Activated B cell treated with CpG ODN at 0.5 μM for 24 hours (primary cell): ENCODE data around the gene SCN1B. TPM values are rescaled to one million over a fixed set of nuclear protein-coding genes. Genes with fewer than 3 reads are reported as not detected.

ENCODE experiments used
- ATAC-seq: fragments of 200-7000 bp; cut with Tn5 transposase; one replicate; pipeline ENCODE4 v1.10.0; 2021; ENCODE audit warnings: low read depth, mild to moderate bottlenecking, moderate library complexity
- CTCF ChIA-PET: fragments of 350-600 bp; sonication (Branson Sonifier 250); formaldehyde crosslinking; loops from one replicate; lab custom pipeline; 2021; ENCODE audit warnings: antibody characterized with exemption; lab: Charles Lee
- POLR2A ChIA-PET: fragments of 350-600 bp; sonication (Branson Sonifier 250); formaldehyde crosslinking; loops from one replicate; lab custom pipeline; 2021; ENCODE audit warnings: antibody characterized with exemption; lab: Charles Lee
- DNase-seq: peaks from one replicate; pipeline ENCODE4 v3.0.0; 2022
- H3K27ac Mint-ChIP-seq: one replicate; pipeline ENCODE4 v1.8.0; 2020; ENCODE audit warnings: mixed read lengths
- H3K27me3 Mint-ChIP-seq: one replicate; pipeline ENCODE4 v1.8.0; 2021; ENCODE audit warnings: mixed read lengths
- H3K36me3 Mint-ChIP-seq: one replicate; pipeline ENCODE4 v1.8.0; 2021; ENCODE audit warnings: low read depth, mixed read lengths
- H3K4me1 Mint-ChIP-seq: one replicate; pipeline ENCODE4 v1.8.0; 2021; ENCODE audit warnings: mixed read lengths
- H3K4me3 Mint-ChIP-seq: one replicate; pipeline ENCODE4 v1.8.0; 2020; ENCODE audit warnings: mild to moderate bottlenecking, mixed read lengths
- H3K9me3 Mint-ChIP-seq: one replicate; pipeline ENCODE4 v1.8.0; 2020; ENCODE audit warnings: mixed read lengths
- intact Hi-C: fragments of 100-400 bp; cut with micrococcal nuclease; formaldehyde crosslinking; loops from one replicate; pipeline ENCODE4 v1.15.1; 2024
- total RNA-seq: library from RNA; stranded (reverse); gene quantifications from 2 replicates; pipeline ENCODE4 v1.2.3, GENCODE V29; 2022
- TF ChIP-seq, protein P1 (sequence below): fragments of 200-600 bp; IDR thresholded peaks from one replicate; pipeline ENCODE4 v1.8.0; 2022; ENCODE audit warnings: antibody characterized with exemption, mild to moderate bottlenecking

The SCN1B gene
- total RNA-seq, 1 donor from 2014 or later, result 0.47 TPM

DNA sequence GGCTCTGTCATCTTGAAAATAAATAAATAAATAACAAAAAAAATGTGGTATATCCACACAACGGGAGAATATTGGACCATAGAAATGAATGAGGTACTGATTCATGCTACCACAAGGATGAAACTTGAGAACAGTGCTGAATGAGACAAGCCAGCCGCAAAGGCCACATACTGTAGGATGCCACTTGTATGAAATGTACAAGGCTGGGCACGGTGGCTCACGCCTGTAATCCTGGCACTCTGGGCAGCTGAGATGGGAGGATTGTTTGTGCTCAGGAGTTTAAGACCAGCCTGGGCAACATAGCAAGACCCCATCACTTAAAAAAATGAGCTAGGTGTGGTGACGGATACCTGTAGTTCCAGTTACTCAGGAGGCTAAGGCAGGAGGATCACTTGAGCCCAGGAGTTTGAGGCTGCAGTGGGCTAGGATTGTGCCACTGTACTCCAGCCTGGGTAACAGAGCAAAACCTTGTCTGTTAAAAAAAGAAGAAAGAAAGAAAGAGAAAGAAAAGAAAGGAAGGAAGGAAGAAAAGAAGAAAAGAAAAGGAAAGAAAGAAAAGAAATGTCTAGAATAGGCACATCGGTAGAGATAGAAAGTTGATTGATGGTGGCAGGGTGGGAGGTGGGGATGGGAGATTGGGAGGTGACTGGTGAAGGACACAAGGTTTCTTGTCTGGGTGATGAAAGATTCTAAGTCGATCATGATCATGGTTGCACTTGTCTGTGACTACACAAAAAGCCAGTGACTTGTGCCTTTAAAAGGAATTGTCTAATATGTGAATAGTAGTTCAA lies 31.5 kb downstream of the SCN1B start:
- intact Hi-C loops, result loop anchor here (10.0 kb wide), 2 partner anchors 283 to 403 kb away; partner anchors contain the start of gene FFAR1
- DNase-seq, result no peak
- peaks cover 2% of the 10 kb centered on the region for H3K4me1 Mint-ChIP-seq
- H3K36me3 Mint-ChIP-seq, result no peaks in the 10 kb centered on the region
- no peak overlapping the region for H3K4me3 Mint-ChIP-seq
- H3K27ac Mint-ChIP-seq, result no peak overlapping the region
- H3K27me3 Mint-ChIP-seq, result peaks cover 2% of the 10 kb centered on the region
- ATAC-seq, result no peak
- ChIA-PET POLR2A (no interaction called here), CTCF (no interaction called here)
- TF ChIP-seq, protein P1, sequence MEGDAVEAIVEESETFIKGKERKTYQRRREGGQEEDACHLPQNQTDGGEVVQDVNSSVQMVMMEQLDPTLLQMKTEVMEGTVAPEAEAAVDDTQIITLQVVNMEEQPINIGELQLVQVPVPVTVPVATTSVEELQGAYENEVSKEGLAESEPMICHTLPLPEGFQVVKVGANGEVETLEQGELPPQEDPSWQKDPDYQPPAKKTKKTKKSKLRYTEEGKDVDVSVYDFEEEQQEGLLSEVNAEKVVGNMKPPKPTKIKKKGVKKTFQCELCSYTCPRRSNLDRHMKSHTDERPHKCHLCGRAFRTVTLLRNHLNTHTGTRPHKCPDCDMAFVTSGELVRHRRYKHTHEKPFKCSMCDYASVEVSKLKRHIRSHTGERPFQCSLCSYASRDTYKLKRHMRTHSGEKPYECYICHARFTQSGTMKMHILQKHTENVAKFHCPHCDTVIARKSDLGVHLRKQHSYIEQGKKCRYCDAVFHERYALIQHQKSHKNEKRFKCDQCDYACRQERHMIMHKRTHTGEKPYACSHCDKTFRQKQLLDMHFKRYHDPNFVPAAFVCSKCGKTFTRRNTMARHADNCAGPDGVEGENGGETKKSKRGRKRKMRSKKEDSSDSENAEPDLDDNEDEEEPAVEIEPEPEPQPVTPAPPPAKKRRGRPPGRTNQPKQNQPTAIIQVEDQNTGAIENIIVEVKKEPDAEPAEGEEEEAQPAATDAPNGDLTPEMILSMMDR, result no peak
- no peaks in the 10 kb centered on the region for H3K9me3 Mint-ChIP-seq

- H3K9me3 Mint-ChIP-seq, result no peaks in the 10 kb centered on the region
- intact Hi-C loops, result loop anchor here (10.0 kb wide), 2 partner anchors 282 to 402 kb away; partner anchors contain the start of gene FFAR1
- DNase-seq, result no peak
- H3K4me1 Mint-ChIP-seq, result peaks cover 12% of the 10 kb centered on the region
- H3K27ac Mint-ChIP-seq, result no peak overlapping the region
- no peak for ATAC-seq
- CTCF ChIA-PET, result no interaction called here
- TF ChIP-seq, protein P1, result no peak
- no peak overlapping the region for H3K4me3 Mint-ChIP-seq
- POLR2A ChIA-PET, result no interaction called here
- H3K36me3 Mint-ChIP-seq, result no peaks in the 10 kb centered on the region
- H3K27me3 Mint-ChIP-seq, result peaks cover 2% of the 10 kb centered on the region
Observed at GRCh38 chr19:35062942-35063341, 32.7 kb downstream of the SCN1B start.

GRCh38 chr19:35063940-35064818 lies 33.9 kb downstream of the SCN1B start:
- no peak overlapping the region for H3K27ac Mint-ChIP-seq
- DNase-seq (no peak), ATAC-seq (no peak)
- H3K4me3 Mint-ChIP-seq, result no peak overlapping the region
- peaks cover 21% of the 10 kb centered on the region for H3K4me1 Mint-ChIP-seq
- TF ChIP-seq, protein P1, result no peak
- H3K36me3 Mint-ChIP-seq, result no peaks in the 10 kb centered on the region
- CTCF ChIA-PET, result interaction anchor here (1.2 kb wide), 2 partner anchors 20 to 27 kb away, joined by 4 to 5 read pairs; no protein-coding TSS in a partner anchor
- H3K9me3 Mint-ChIP-seq, result no peaks in the 10 kb centered on the region
- intact Hi-C loops, result loop anchor here (10.0 kb wide), 2 partner anchors 281 to 401 kb away; partner anchors contain the start of gene FFAR1
- H3K27me3 Mint-ChIP-seq, result no peaks in the 10 kb centered on the region
- POLR2A ChIA-PET, result interaction anchor here (0.6 kb wide), 1 partner anchor 11 kb away, joined by 3 read pairs; no protein-coding TSS in a partner anchor

- intact Hi-C loops, result loop anchor here (5.0 to 10.0 kb wide), 3 partner anchors 202 to 399 kb away; partner anchors contain the start of genes FFAR1 and USF2
- H3K4me3 Mint-ChIP-seq, result no peak overlapping the region
- POLR2A ChIA-PET, result no interaction called here
- H3K27me3 Mint-ChIP-seq, result no peaks in the 10 kb centered on the region
- no peak overlapping the region for H3K27ac Mint-ChIP-seq
- peaks cover 30% of the 10 kb centered on the region for H3K4me1 Mint-ChIP-seq
- CTCF ChIA-PET, result interaction anchor here (3.3 kb wide), 1 partner anchor 70 kb away, joined by 31 read pairs; the partner anchor contains the start of gene LGI4
- H3K36me3 Mint-ChIP-seq, result no peaks in the 10 kb centered on the region
- ATAC-seq (no peak), DNase-seq (no peak)
- TF ChIP-seq, protein P1, result no peak
- H3K9me3 Mint-ChIP-seq, result no peaks in the 10 kb centered on the region
Observed at GRCh38 chr19:35065574-35065973, 35.3 kb downstream of the SCN1B start.
